GM12892 (cell line): Measurements from ENCODE around the gene ANKRD45.

ENCODE experiments used
- DNase-seq: peaks from one replicate; pipeline ENCODE4 v3.0.0; 2011; ENCODE audit not compliant: insufficient read length
- FAIRE-seq: peaks from 2 replicates; lab custom pipeline; 2011; peaks lifted over from hg19 to GRCh38; lab: Jason Lieb, UNC
- POLR2A ChIP-seq: IDR thresholded peaks from 2 replicates; pipeline ENCODE4 v1.6.1; 2011; ENCODE audit warnings: low read depth, low read length, control low read depth
- POLR2AphosphoS5 ChIP-seq: IDR thresholded peaks from 2 replicates; pipeline ENCODE4 v1.6.1; 2011; ENCODE audit warnings: low read depth, low read length, control low read depth
- TAF1 ChIP-seq: IDR thresholded peaks from 2 replicates; pipeline ENCODE4 v1.6.1; 2011; ENCODE audit warnings: low read depth, mild to moderate bottlenecking, control low read depth, low read length, borderline replicate concordance

The ANKRD45 gene

DNA sequence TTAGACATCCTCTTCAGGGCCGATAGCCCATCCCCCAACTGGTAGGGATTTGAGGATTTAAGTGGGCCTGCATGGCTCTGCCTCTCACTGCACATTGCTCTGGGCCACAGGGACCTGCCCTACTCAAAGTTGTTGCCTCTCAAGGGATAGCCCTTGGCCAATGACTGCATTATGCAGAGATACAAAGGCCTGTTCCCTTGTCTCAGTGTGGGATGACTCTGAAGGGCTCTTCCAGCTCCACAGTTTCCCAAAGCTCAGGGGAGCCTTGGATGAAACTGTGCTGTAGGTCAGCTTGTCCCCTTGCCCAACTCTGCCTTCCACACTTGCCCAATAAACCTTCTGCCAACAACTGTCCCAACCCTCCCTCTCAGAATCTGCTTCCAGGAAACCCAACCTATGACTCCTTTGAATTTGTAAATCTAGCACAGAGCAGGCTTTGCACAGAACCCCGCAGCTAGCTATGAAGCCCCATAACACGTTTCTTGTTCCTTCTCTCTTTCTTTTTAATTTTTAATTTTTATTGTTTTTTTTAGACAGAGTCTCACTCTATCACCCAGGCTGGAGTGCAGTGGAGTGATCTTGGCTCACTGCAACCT lies 109.3 kb downstream of the ANKRD45 start:
- DNase-seq (no peak), FAIRE-seq (no peak)
- TF ChIP-seq POLR2A (no peak), POLR2AphosphoS5 (no peak), TAF1 (no peak)
